WTC11 (cell line): ENCODE data around the gene ADI1. TPM values are rescaled to one million over a fixed set of nuclear protein-coding genes. Genes with fewer than 3 reads are reported as not detected.

Source experiments
- ATAC-seq: fragments of 200-7000 bp; cut with Tn5 transposase; 2 replicates; pipeline ENCODE4 v1.10.0; 2021; ENCODE audit warnings: mild to moderate bottlenecking, moderate library complexity
- CTCF ChIA-PET: fragments of 300-600 bp; sonication (Branson Sonifier 250); formaldehyde crosslinking; loops from one replicate; lab custom pipeline; 2021; ENCODE audit warnings: antibody characterized with exemption; lab: Charles Lee
- POLR2A ChIA-PET: fragments of 350-600 bp; sonication (Branson Sonifier 250); formaldehyde crosslinking; loops from one replicate; lab custom pipeline; 2021; ENCODE audit warnings: antibody characterized with exemption; lab: Charles Lee
- DNase-seq: peaks from one replicate; pipeline ENCODE4 v3.0.0; 2021; ENCODE audit warnings: low spot score
- H3K27ac Mint-ChIP-seq: 2 replicates; pipeline ENCODE4 v1.8.0; 2021; ENCODE audit warnings: mixed read lengths
- H3K27me3 Mint-ChIP-seq: 2 replicates; pipeline ENCODE4 v1.8.0; 2021; ENCODE audit warnings: low read depth, mild to moderate bottlenecking, moderate library complexity, mixed read lengths
- H3K36me3 Mint-ChIP-seq: 2 replicates; pipeline ENCODE4 v1.8.0; 2021; ENCODE audit warnings: mixed read lengths
- H3K4me1 Mint-ChIP-seq: 2 replicates; pipeline ENCODE4 v1.8.0; 2022; ENCODE audit warnings: mixed read lengths
- H3K4me3 Mint-ChIP-seq: 2 replicates; pipeline ENCODE4 v1.8.0; 2021; ENCODE audit warnings: mild to moderate bottlenecking, moderate library complexity, mixed read lengths
- H3K9me3 Mint-ChIP-seq: 2 replicates; pipeline ENCODE4 v1.8.0; 2021; ENCODE audit warnings: mixed read lengths
- ARID4B ChIP-seq: sonication (generic); formaldehyde crosslinking; IDR thresholded peaks from 2 replicates; pipeline ENCODE4 v1.8.0; 2023; ENCODE audit warnings: missing genetic modification reagents, mild to moderate bottlenecking, borderline replicate concordance
- ATF6 ChIP-seq: sonication (generic); formaldehyde crosslinking; IDR thresholded peaks from 2 replicates; pipeline ENCODE4 v1.8.1; 2023; ENCODE audit warnings: mild to moderate bottlenecking, missing genetic modification reagents
- JAZF1 ChIP-seq: fragments of 250-450 bp; sonication (Bioruptor Pico); IDR thresholded peaks from 2 replicates; pipeline ENCODE4 v1.9.0; 2021; ENCODE audit warnings: moderate library complexity, mild to moderate bottlenecking, inconsistent platforms
- NR3C1 ChIP-seq: sonication (generic); formaldehyde crosslinking; conservative IDR thresholded peaks from 2 replicates; pipeline ENCODE4 v1.8.1; 2023; ENCODE audit warnings: low read depth, mild to moderate bottlenecking, missing genetic modification reagents
- SMAD4 ChIP-seq: sonication (generic); formaldehyde crosslinking; IDR thresholded peaks from 2 replicates; pipeline ENCODE4 v1.8.0; 2022; ENCODE audit warnings: mild to moderate bottlenecking, missing genetic modification reagents
- ZNF416 ChIP-seq: fragments of 250-450 bp; sonication (Bioruptor Pico); IDR thresholded peaks from 2 replicates; pipeline ENCODE4 v1.9.0; 2021; ENCODE audit warnings: mild to moderate bottlenecking, inconsistent platforms
- ZNF423 ChIP-seq: fragments of 250-450 bp; sonication (Bioruptor Pico); IDR thresholded peaks from 2 replicates; pipeline ENCODE4 v2.1.2; 2022; ENCODE audit warnings: mild to moderate bottlenecking, moderate library complexity
- total RNA-seq: library from RNA; stranded (reverse); gene quantifications from 3 replicates; pipeline ENCODE4 v1.2.3, GENCODE V29; 2021
- TF ChIP-seq, protein P1 (sequence below): sonication (generic); formaldehyde crosslinking; conservative IDR thresholded peaks from 2 replicates; pipeline ENCODE4 v1.8.1; 2022; ENCODE audit warnings: mild to moderate bottlenecking, missing genetic modification reagents
- TF ChIP-seq, protein P2 (sequence below): sonication (generic); formaldehyde crosslinking; IDR thresholded peaks from 2 replicates; pipeline ENCODE4 v1.8.0; 2022; ENCODE audit warnings: mild to moderate bottlenecking, missing genetic modification reagents
- TF ChIP-seq, protein P3 (sequence below): sonication (generic); formaldehyde crosslinking; IDR thresholded peaks from 2 replicates; pipeline ENCODE4 v1.8.0; 2022; ENCODE audit warnings: missing genetic modification reagents

The ADI1 gene
- total RNA-seq, 1 experiment from 2014 or later = 21.4 TPM

- TF ChIP-seq ARID4B (CRISPR knock-in tag) = no peak
Observed at GRCh38 chr2:3504741-3505140, 14.6 kb downstream of the ADI1 start (continued).

DNA sequence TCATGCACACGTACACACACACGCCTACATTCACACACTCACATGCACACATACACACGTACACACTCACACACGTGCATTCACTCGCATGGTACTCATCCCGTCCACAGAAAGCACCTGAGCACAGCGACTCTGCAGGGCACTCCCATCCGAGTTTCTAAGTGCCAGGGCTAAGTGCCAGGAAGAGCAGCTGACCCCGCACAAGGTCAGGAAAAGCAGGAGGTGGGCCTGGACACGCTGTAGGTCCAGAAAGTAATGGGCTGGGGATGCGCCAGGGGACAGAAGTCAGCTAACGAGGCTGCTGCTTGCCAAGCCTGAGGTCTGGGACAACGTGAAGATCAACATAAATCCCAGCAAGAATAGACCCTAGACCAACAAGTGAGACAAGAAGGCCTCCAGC, 15.8 kb downstream of the ADI1 start:
- TF ChIP-seq, protein P1, sequence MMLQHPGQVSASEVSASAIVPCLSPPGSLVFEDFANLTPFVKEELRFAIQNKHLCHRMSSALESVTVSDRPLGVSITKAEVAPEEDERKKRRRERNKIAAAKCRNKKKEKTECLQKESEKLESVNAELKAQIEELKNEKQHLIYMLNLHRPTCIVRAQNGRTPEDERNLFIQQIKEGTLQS (CRISPR knock-in tag) = no peak
- TF ChIP-seq ZNF416 (CRISPR knock-in tag) = no peak
- no peak for TF ChIP-seq ARID4B (CRISPR knock-in tag)
- no peak for TF ChIP-seq SMAD4
- TF ChIP-seq JAZF1 (CRISPR knock-in tag) = no peak
- TF ChIP-seq, protein P2, sequence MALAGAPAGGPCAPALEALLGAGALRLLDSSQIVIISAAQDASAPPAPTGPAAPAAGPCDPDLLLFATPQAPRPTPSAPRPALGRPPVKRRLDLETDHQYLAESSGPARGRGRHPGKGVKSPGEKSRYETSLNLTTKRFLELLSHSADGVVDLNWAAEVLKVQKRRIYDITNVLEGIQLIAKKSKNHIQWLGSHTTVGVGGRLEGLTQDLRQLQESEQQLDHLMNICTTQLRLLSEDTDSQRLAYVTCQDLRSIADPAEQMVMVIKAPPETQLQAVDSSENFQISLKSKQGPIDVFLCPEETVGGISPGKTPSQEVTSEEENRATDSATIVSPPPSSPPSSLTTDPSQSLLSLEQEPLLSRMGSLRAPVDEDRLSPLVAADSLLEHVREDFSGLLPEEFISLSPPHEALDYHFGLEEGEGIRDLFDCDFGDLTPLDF = no peak
- TF ChIP-seq, protein P3, sequence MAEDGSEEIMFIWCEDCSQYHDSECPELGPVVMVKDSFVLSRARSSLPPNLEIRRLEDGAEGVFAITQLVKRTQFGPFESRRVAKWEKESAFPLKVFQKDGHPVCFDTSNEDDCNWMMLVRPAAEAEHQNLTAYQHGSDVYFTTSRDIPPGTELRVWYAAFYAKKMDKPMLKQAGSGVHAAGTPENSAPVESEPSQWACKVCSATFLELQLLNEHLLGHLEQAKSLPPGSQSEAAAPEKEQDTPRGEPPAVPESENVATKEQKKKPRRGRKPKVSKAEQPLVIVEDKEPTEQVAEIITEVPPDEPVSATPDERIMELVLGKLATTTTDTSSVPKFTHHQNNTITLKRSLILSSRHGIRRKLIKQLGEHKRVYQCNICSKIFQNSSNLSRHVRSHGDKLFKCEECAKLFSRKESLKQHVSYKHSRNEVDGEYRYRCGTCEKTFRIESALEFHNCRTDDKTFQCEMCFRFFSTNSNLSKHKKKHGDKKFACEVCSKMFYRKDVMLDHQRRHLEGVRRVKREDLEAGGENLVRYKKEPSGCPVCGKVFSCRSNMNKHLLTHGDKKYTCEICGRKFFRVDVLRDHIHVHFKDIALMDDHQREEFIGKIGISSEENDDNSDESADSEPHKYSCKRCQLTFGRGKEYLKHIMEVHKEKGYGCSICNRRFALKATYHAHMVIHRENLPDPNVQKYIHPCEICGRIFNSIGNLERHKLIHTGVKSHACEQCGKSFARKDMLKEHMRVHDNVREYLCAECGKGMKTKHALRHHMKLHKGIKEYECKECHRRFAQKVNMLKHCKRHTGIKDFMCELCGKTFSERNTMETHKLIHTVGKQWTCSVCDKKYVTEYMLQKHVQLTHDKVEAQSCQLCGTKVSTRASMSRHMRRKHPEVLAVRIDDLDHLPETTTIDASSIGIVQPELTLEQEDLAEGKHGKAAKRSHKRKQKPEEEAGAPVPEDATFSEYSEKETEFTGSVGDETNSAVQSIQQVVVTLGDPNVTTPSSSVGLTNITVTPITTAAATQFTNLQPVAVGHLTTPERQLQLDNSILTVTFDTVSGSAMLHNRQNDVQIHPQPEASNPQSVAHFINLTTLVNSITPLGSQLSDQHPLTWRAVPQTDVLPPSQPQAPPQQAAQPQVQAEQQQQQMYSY (CRISPR knock-in tag) = no peak
- no peak for TF ChIP-seq NR3C1
- TF ChIP-seq ZNF423 (CRISPR knock-in tag) = no peak
- TF ChIP-seq ATF6 (CRISPR knock-in tag) = no peak
- Mint-ChIP-seq H3K36me3 (peaks cover 19% of the 10 kb centered on the region), H3K4me3 (no peak overlapping the region), H3K9me3 (peaks cover 9% of the 10 kb centered on the region), H3K27ac (peak overlapping the region; percentile 20; the same call in 1 of the 2 replicates), H3K27me3 (no peaks in the 10 kb centered on the region), H3K4me1 (no peaks in the 10 kb centered on the region)
- ATAC-seq = no peak
- ChIA-PET CTCF (no interaction called here), POLR2A (no interaction called here)
- DNase-seq = no peak
